HepG2 (cell line): ENCODE results near the gene ARHGEF3. TPM values are rescaled to one million over a fixed set of nuclear protein-coding genes. Genes with fewer than 3 reads are reported as not detected.

Experiments used
- CREM ChIP-seq, 2 experiments: sonication (generic) in 1 of 2; formaldehyde crosslinking in 1 of 2; IDR thresholded peaks; 2 replicates each; pipeline versions ENCODE4 v1.4.0 to v1.6.1; 2016 to 2020; ENCODE audit warnings: antibody characterized with exemption in 1 of 2, mild to moderate bottlenecking in 1 of 2, missing genetic modification reagents in 1 of 2
- GFI1 ChIP-seq: sonication (generic); formaldehyde crosslinking; IDR thresholded peaks from 2 replicates; pipeline ENCODE4 v1.5.0; 2020; ENCODE audit warnings: missing genetic modification reagents, mild to moderate bottlenecking, borderline replicate concordance
- GMEB2 ChIP-seq: IDR thresholded peaks from 2 replicates; pipeline ENCODE4 v1.6.1; 2016; ENCODE audit warnings: missing biosample characterization, missing genetic modification reagents, low read depth
- HDAC6 ChIP-seq: fragments of 200-600 bp; sonication (generic); IDR thresholded peaks from 2 replicates; pipeline ENCODE4 v1.7.0; 2017; ENCODE audit warnings: mild to moderate bottlenecking, antibody characterized with exemption, low read length, low read depth
- LRRFIP1 ChIP-seq: sonication (generic); formaldehyde crosslinking; conservative IDR thresholded peaks from 2 replicates; pipeline ENCODE4 v1.4.0; 2020; ENCODE audit warnings: missing genetic modification reagents
- MED8 ChIP-seq: sonication (generic); formaldehyde crosslinking; IDR thresholded peaks from 2 replicates; pipeline ENCODE4 v1.8.1; 2023; ENCODE audit warnings: mild to moderate bottlenecking, missing genetic modification reagents; ENCODE audit not compliant: insufficient replicate concordance
- MXD1 ChIP-seq: sonication (generic); formaldehyde crosslinking; IDR thresholded peaks from 2 replicates; pipeline ENCODE4 v1.4.0; 2020; ENCODE audit warnings: mild to moderate bottlenecking, missing genetic modification reagents
- RNF219 ChIP-seq: sonication (generic); formaldehyde crosslinking; IDR thresholded peaks from 2 replicates; pipeline ENCODE4 v1.5.0; 2020; ENCODE audit warnings: mild to moderate bottlenecking, missing genetic modification reagents
- SMARCC2 ChIP-seq: fragments of 450-650 bp; IDR thresholded peaks from 2 replicates; pipeline ENCODE4 v1.6.1; 2017; ENCODE audit warnings: antibody characterized with exemption, mild to moderate bottlenecking
- SRY ChIP-seq: sonication (generic); formaldehyde crosslinking; IDR thresholded peaks from 2 replicates; pipeline ENCODE4 v1.8.0; 2022; ENCODE audit warnings: mild to moderate bottlenecking, missing genetic modification reagents
- TAF1 ChIP-seq: sonication (generic); formaldehyde crosslinking; IDR thresholded peaks from 2 replicates; pipeline ENCODE4 v1.4.0; 2020; ENCODE audit warnings: missing genetic modification reagents
- ZFP1 ChIP-seq: IDR thresholded peaks from 2 replicates; pipeline ENCODE4 v1.6.1; 2016
- ZNF142 ChIP-seq: sonication (generic); formaldehyde crosslinking; IDR thresholded peaks from 2 replicates; pipeline ENCODE4 v1.4.0; 2020; ENCODE audit warnings: missing genetic modification reagents
- ZNF446 ChIP-seq: sonication (generic); formaldehyde crosslinking; IDR thresholded peaks from 2 replicates; pipeline ENCODE4 v1.5.0; 2020; ENCODE audit warnings: mild to moderate bottlenecking, missing genetic modification reagents
- ZSCAN5A ChIP-seq: sonication (generic); formaldehyde crosslinking; IDR thresholded peaks from 2 replicates; pipeline ENCODE4 v1.8.0; 2022; ENCODE audit warnings: mild to moderate bottlenecking, missing genetic modification reagents, borderline replicate concordance
- polyA plus RNA-seq, 8 experiments: library from polyadenylated mRNA; depleted of rRNA in 3 of 8; stranded (reverse) in 7 of 8; unstranded in 1 of 8; fragments of >200 nt; fragmentation: Illumina TruSeq in 4 of 8; extraction: Trizol in 4 of 8; gene quantifications; 2 replicates each; pipeline versions ENCODE4 v1.2.1 to v1.2.3, GENCODE V29; 2011 to 2016; ENCODE audit warnings: low read depth in 4 of 8, missing spikeins in 1 of 8, mixed read lengths in 1 of 8; ENCODE audit not compliant: insufficient read depth in 1 of 8
- total RNA-seq, 5 experiments: library from RNA; depleted of rRNA; stranded (reverse); fragments of >200 nt; fragmentation: Illumina TruSeq; extraction: Trizol; gene quantifications; 2 replicates each; pipeline ENCODE4 v1.2.3, GENCODE V29; 2016; ENCODE audit warnings: low read depth in 1 of 5

ARHGEF3 gene
- total and polyA plus RNA-seq, 2 of the 13 experiments (the other 11 are each of a cell fraction or from before 2014, with no cell fraction given), result 14.8 to 23.1 TPM

GRCh38 chr3:56758539-56758981, 43.2 kb downstream of the ARHGEF3 start (continued):
- TF ChIP-seq GMEB2, result no peak
- TF ChIP-seq TAF1 (CRISPR knock-in tag), result no peak
- 0 out of 2 replicates have a peak, but pooled peaks have one; percentile 28 for TF ChIP-seq ZFP1
- TF ChIP-seq ZNF142, result no peak
- no peak for TF ChIP-seq SMARCC2
- peak; percentile 36; the same call in 1 of the 2 replicates for TF ChIP-seq CREM (IDR thresholded peaks at IDR 0.05)
- no peak for TF ChIP-seq CREM (CRISPR knock-in tag; IDR thresholded peaks at IDR 0.05)
- TF ChIP-seq GFI1, result no peak
- TF ChIP-seq ZSCAN5A (CRISPR knock-in tag), result no peak
- TF ChIP-seq MED8 (CRISPR knock-in tag), result no peak
- no peak for TF ChIP-seq MXD1 (CRISPR knock-in tag)
- no peak for TF ChIP-seq RNF219 (CRISPR knock-in tag)
- no peak for TF ChIP-seq LRRFIP1 (CRISPR knock-in tag)
- no peak for TF ChIP-seq HDAC6
- no peak for TF ChIP-seq SRY
- no peak for TF ChIP-seq ZNF446 (CRISPR knock-in tag)
